Panc1 (cell line): ENCODE results near the gene USP48.

Experiments used
- TCF7L2 ChIP-seq: IDR thresholded peaks from 2 replicates; pipeline ENCODE4 v1.6.1; 2011; ENCODE audit warnings: mild to moderate bottlenecking, low read depth, low read length, inconsistent platforms
- TF ChIP-seq, protein P1 (sequence below): fragments of 450-650 bp; IDR thresholded peaks from 2 replicates; pipeline ENCODE4 v1.5.1; 2017; ENCODE audit warnings: mild to moderate bottlenecking
- TF ChIP-seq, protein P2 (sequence below), 2 experiments: IDR thresholded peaks; 2 replicates each; pipeline ENCODE4 v1.6.1; 2011 to 2012; ENCODE audit warnings: low read depth in 2 of 2, control low read depth in 1 of 2, low read length in 1 of 2, mild to moderate bottlenecking in 1 of 2, moderate library complexity in 1 of 2; ENCODE audit not compliant: insufficient read depth in 1 of 2

GRCh38 chr1:21665711-21666575, 117.0 kb downstream of the USP48 start:
- TF ChIP-seq, protein P1, sequence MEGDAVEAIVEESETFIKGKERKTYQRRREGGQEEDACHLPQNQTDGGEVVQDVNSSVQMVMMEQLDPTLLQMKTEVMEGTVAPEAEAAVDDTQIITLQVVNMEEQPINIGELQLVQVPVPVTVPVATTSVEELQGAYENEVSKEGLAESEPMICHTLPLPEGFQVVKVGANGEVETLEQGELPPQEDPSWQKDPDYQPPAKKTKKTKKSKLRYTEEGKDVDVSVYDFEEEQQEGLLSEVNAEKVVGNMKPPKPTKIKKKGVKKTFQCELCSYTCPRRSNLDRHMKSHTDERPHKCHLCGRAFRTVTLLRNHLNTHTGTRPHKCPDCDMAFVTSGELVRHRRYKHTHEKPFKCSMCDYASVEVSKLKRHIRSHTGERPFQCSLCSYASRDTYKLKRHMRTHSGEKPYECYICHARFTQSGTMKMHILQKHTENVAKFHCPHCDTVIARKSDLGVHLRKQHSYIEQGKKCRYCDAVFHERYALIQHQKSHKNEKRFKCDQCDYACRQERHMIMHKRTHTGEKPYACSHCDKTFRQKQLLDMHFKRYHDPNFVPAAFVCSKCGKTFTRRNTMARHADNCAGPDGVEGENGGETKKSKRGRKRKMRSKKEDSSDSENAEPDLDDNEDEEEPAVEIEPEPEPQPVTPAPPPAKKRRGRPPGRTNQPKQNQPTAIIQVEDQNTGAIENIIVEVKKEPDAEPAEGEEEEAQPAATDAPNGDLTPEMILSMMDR = no peak
- no peak for TF ChIP-seq TCF7L2
- TF ChIP-seq, protein P2, sequence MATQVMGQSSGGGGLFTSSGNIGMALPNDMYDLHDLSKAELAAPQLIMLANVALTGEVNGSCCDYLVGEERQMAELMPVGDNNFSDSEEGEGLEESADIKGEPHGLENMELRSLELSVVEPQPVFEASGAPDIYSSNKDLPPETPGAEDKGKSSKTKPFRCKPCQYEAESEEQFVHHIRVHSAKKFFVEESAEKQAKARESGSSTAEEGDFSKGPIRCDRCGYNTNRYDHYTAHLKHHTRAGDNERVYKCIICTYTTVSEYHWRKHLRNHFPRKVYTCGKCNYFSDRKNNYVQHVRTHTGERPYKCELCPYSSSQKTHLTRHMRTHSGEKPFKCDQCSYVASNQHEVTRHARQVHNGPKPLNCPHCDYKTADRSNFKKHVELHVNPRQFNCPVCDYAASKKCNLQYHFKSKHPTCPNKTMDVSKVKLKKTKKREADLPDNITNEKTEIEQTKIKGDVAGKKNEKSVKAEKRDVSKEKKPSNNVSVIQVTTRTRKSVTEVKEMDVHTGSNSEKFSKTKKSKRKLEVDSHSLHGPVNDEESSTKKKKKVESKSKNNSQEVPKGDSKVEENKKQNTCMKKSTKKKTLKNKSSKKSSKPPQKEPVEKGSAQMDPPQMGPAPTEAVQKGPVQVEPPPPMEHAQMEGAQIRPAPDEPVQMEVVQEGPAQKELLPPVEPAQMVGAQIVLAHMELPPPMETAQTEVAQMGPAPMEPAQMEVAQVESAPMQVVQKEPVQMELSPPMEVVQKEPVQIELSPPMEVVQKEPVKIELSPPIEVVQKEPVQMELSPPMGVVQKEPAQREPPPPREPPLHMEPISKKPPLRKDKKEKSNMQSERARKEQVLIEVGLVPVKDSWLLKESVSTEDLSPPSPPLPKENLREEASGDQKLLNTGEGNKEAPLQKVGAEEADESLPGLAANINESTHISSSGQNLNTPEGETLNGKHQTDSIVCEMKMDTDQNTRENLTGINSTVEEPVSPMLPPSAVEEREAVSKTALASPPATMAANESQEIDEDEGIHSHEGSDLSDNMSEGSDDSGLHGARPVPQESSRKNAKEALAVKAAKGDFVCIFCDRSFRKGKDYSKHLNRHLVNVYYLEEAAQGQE (IDR thresholded peaks at IDR 0.05; ENCODE audit: insufficient read depth in 1 of 2, low read depth in 2 of 2, low read length in 1 of 2) = no peak
